ENCODE data around the gene GPR162.

GRCh38 chr12:6850796-6851152, 29.2 kb downstream of the GPR162 start:
- no peak for TF ChIP-seq REST (IDR thresholded peaks at IDR 0.05; ENCODE audit: low read depth)
- TF ChIP-seq SIN3A (IDR thresholded peaks at IDR 0.05; ENCODE audit: low read depth) = no peak
- no peak for TF ChIP-seq POLR2A (IDR thresholded peaks at IDR 0.05; ENCODE audit: borderline replicate concordance, extremely low read depth, insufficient read depth, insufficient read length)
- TF ChIP-seq, protein P1, sequence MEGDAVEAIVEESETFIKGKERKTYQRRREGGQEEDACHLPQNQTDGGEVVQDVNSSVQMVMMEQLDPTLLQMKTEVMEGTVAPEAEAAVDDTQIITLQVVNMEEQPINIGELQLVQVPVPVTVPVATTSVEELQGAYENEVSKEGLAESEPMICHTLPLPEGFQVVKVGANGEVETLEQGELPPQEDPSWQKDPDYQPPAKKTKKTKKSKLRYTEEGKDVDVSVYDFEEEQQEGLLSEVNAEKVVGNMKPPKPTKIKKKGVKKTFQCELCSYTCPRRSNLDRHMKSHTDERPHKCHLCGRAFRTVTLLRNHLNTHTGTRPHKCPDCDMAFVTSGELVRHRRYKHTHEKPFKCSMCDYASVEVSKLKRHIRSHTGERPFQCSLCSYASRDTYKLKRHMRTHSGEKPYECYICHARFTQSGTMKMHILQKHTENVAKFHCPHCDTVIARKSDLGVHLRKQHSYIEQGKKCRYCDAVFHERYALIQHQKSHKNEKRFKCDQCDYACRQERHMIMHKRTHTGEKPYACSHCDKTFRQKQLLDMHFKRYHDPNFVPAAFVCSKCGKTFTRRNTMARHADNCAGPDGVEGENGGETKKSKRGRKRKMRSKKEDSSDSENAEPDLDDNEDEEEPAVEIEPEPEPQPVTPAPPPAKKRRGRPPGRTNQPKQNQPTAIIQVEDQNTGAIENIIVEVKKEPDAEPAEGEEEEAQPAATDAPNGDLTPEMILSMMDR (IDR thresholded peaks at IDR 0.05 in 2 of 3, conservative IDR thresholded peaks at IDR 0.05 in 1 of 3; ENCODE audit: borderline replicate concordance in 1 of 3, insufficient read depth in 1 of 3, low read depth in 2 of 3, low read length in 2 of 3) = no peak
- no peak for TF ChIP-seq SRF (IDR thresholded peaks at IDR 0.05; ENCODE audit: low read depth)
- no peak for TF ChIP-seq EZH2 (IDR thresholded peaks at IDR 0.05)

Measured in HCT116 (cell line).